Esophagus muscularis mucosa (tissue), 4 donors: ENCODE data around the gene LRRC27. TPM values are rescaled to one million over a fixed set of nuclear protein-coding genes. Genes with fewer than 3 reads are reported as not detected.

Experiments
- DNase-seq: peaks from one replicate; pipeline ENCODE4 v3.0.0-alpha.2; 2017; ENCODE audit errors: extremely low spot score
- H3K27ac ChIP-seq, 4 donors: fragments of 200-600 bp; sonication (generic); replicated peaks in 1 of 4; 1 replicate in 3 of 4; 2 replicates in 1 of 4; pipeline ENCODE4 v1.5.1; 2016 to 2019; ENCODE audit warnings: mild to moderate bottlenecking in 1 of 4
- H3K27me3 ChIP-seq, 4 donors: fragments of 200-600 bp; sonication (generic); one replicate each; pipeline versions ENCODE4 v1.5.1 to v1.6.0; 2016 to 2019
- H3K36me3 ChIP-seq, 4 donors: fragments of 200-600 bp; sonication (generic); one replicate each; pipeline ENCODE4 v1.5.1; 2016 to 2019
- H3K4me1 ChIP-seq, 4 donors: fragments of 200-600 bp; sonication (generic); one replicate each; pipeline ENCODE4 v1.5.1; 2016 to 2019
- H3K4me3 ChIP-seq, 4 donors: fragments of 200-600 bp; sonication (generic); 1 replicate in 2 of 4; 2 replicates in 2 of 4; pipeline ENCODE4 v1.5.1; 2016 to 2019; ENCODE audit warnings: mild to moderate bottlenecking in 4 of 4, moderate library complexity in 1 of 4
- H3K9me3 ChIP-seq, 4 donors: fragments of 200-600 bp; sonication (generic); 1 replicate in 3 of 4; 2 replicates in 1 of 4; pipeline ENCODE4 v1.5.1; 2016 to 2019
- CTCF ChIP-seq, 3 experiments: fragments of 200-600 bp in 2 of 3; fragments of 450-650 bp in 1 of 3; sonication (generic) in 2 of 3; IDR thresholded peaks; one replicate each; pipeline ENCODE4 v1.5.1; 2017 to 2019; ENCODE audit warnings: antibody characterized with exemption in 3 of 3, mild to moderate bottlenecking in 2 of 3, moderate library complexity in 1 of 3
- EP300 ChIP-seq: sonication (generic); formaldehyde crosslinking; IDR thresholded peaks from one replicate; pipeline ENCODE4 v1.6.1; 2017; ENCODE audit warnings: antibody characterized with exemption
- POLR2A ChIP-seq: fragments of 450-650 bp; IDR thresholded peaks from one replicate; pipeline ENCODE4 v1.6.1; 2017; ENCODE audit warnings: antibody characterized with exemption, moderate library complexity, mild to moderate bottlenecking, low read depth
- POLR2AphosphoS5 ChIP-seq, 2 donors: sonication (generic); formaldehyde crosslinking; IDR thresholded peaks; one replicate each; pipeline ENCODE4 v1.6.1; 2017; ENCODE audit warnings: antibody characterized with exemption in 2 of 2
- WGBS: methylation state at CpG from one replicate; pipeline ENCODE4 v1.1.5; 2018; 5-methylcytosine and 5-hydroxymethylcytosine counted together
- intact Hi-C: fragments of 100-400 bp; cut with DNase I; formaldehyde crosslinking; loops from one replicate; pipeline ENCODE4 v1.15.1; 2023
- total RNA-seq, 4 donors: library from RNA; depleted of rRNA; stranded (reverse); fragments of >200 nt; gene quantifications; one replicate each; pipeline versions ENCODE4 v1.1.0 to v1.2.1, GENCODE V29; 2016

LRRC27 gene
- total RNA-seq, 4 donors from 2014 or later: 5.8 to 19.1 (median 9.5) TPM

- H3K36me3 ChIP-seq: peaks cover 0 to 5% (median 1%) of the 10 kb centered on the region in 4 donors
- peak overlapping the region; percentile 74 to 96 (median 92) for H3K4me3 ChIP-seq
- WGBS: 77% methylated on average over 7 of the region's 13 CpGs
- DNase-seq: no peak
- H3K4me1 ChIP-seq: peaks cover 42 to 72% (median 66%) of the 10 kb centered on the region in 4 donors
- no peaks in the 10 kb centered on the region for H3K27me3 ChIP-seq
- intact Hi-C loops: loop anchor here (5.0 kb wide), 1 partner anchor 139 kb away; the partner anchor contains the start of gene INPP5A
- H3K27ac ChIP-seq: peak overlapping the region; percentile 87 to 99 (median 94)
- no peak for TF ChIP-seq POLR2AphosphoS5 (IDR thresholded peaks at IDR 0.05)
- TF ChIP-seq POLR2A: no peak
- TF ChIP-seq CTCF (IDR thresholded peaks at IDR 0.05): no peak
- no peak for TF ChIP-seq EP300
- H3K9me3 ChIP-seq: no peaks in the 10 kb centered on the region
Observed at GRCh38 chr10:132398566-132398991, 66.6 kb downstream of the LRRC27 start.

GRCh38 chr10:132399117-132400035, 67.4 kb downstream of the LRRC27 start:
- no peak for DNase-seq
- intact Hi-C loops: loop anchor here (5.0 kb wide), 1 partner anchor 138 kb away; the partner anchor contains the start of gene INPP5A
- H3K27ac ChIP-seq: peak overlapping the region in 1 of 4 donors; percentile 44
- H3K9me3 ChIP-seq: no peaks in the 10 kb centered on the region
- H3K4me1 ChIP-seq: peaks cover 42 to 72% (median 66%) of the 10 kb centered on the region in 4 donors
- no peaks in the 10 kb centered on the region for H3K27me3 ChIP-seq
- WGBS: 89% methylated on average over 5 of the region's 27 CpGs
- peaks cover 0 to 7% (median 5%) of the 10 kb centered on the region in 4 donors for H3K36me3 ChIP-seq
- no peak for TF ChIP-seq EP300
- no peak overlapping the region for H3K4me3 ChIP-seq

- no peak overlapping the region for H3K4me3 ChIP-seq
- no peaks in the 10 kb centered on the region for H3K27me3 ChIP-seq
- H3K27ac ChIP-seq: peak overlapping the region; percentile 43 to 53 (median 44)
- no peak for DNase-seq
- peaks cover 42 to 68% (median 63%) of the 10 kb centered on the region in 4 donors for H3K4me1 ChIP-seq
- H3K9me3 ChIP-seq: no peaks in the 10 kb centered on the region
- TF ChIP-seq POLR2AphosphoS5 (IDR thresholded peaks at IDR 0.05): no peak
- no peak for TF ChIP-seq POLR2A
- TF ChIP-seq EP300: no peak
- TF ChIP-seq CTCF (IDR thresholded peaks at IDR 0.05): no peak
- peaks cover 3 to 14% (median 12%) of the 10 kb centered on the region in 4 donors for H3K36me3 ChIP-seq
- 94% methylated on average over 4 of the region's 9 CpGs for WGBS
- intact Hi-C loops: no loop called here
Observed at GRCh38 chr10:132400041-132400546, 68.1 kb downstream of the LRRC27 start.

- TF ChIP-seq POLR2A (no peak), CTCF (IDR thresholded peaks at IDR 0.05) (no peak), EP300 (no peak), POLR2AphosphoS5 (IDR thresholded peaks at IDR 0.05) (no peak)
- no peaks in the 10 kb centered on the region for H3K27me3 ChIP-seq
- no peak overlapping the region for H3K4me3 ChIP-seq
- H3K27ac ChIP-seq: peak overlapping the region; percentile 43 to 53 (median 44)
- H3K4me1 ChIP-seq: peaks cover 38 to 63% (median 57%) of the 10 kb centered on the region in 4 donors
- peaks cover 9 to 20% (median 18%) of the 10 kb centered on the region in 4 donors for H3K36me3 ChIP-seq
- 55% methylated on average over 5 of the region's 17 CpGs for WGBS
- intact Hi-C loops: no loop called here
- no peak for DNase-seq
- no peaks in the 10 kb centered on the region for H3K9me3 ChIP-seq
Observed at GRCh38 chr10:132400547-132401151, 68.7 kb downstream of the LRRC27 start.
